Endothelial cell of coronary artery (primary cell): ENCODE results near the gene STX3. TPM values are rescaled to one million over a fixed set of nuclear protein-coding genes. Genes with fewer than 3 reads are reported as not detected.

Experiments
- total RNA-seq: library from RNA; depleted of rRNA; stranded (reverse); fragments of >200 nt; gene quantifications from 2 replicates; pipeline ENCODE4 v1.2.3, GENCODE V29; 2014

STX3 gene
- 40.9 and 41.5 TPM in 2 replicates for total RNA-seq

GRCh38 chr11:59754859-59755700 is at the start of gene STX3:
Gene STX3, plus strand, starts transcription at chr11:59755376. Its CDS starts 230 bp downstream, at chr11:59755606.

GRCh38 chr11:59713745-59714144 is 41.4 kb upstream of the STX3 start, which contains the start of gene OR10V1:
Gene OR10V1, minus strand, starts transcription at chr11:59713845. Its CDS starts 0 bp downstream, at chr11:59713845.

GRCh38 chr11:59810189-59810910 is 55.2 kb downstream of the STX3 start, which contains the start of gene MRPL16:
Gene MRPL16, minus strand, starts transcription at chr11:59810778. Its CDS starts 120 bp downstream, at chr11:59810658.

GRCh38 chr11:59845399-59845798 is 90.2 kb downstream of the STX3 start, which contains the start of gene CBLIF:
Gene CBLIF, minus strand, starts transcription at chr11:59845499. Its CDS starts 46 bp downstream, at chr11:59845453.

Other genes with a start within 250 kb of the STX3 start
- gene OR4D9, start 243.8 kb upstream of the STX3 start, total RNA-seq = not detected in 2 replicates
- gene OSBP, start 139.6 kb upstream of the STX3 start, total RNA-seq = 24.1 and 34.4 TPM in 2 replicates
- gene PATL1, start 86.3 kb upstream of the STX3 start, total RNA-seq = 3.7 and 6.2 TPM in 2 replicates
- gene OR10V1, start 41.5 kb upstream of the STX3 start, total RNA-seq = not detected in 2 replicates
- gene MRPL16, start 55.4 kb downstream of the STX3 start, total RNA-seq = 43.5 and 45.6 TPM in 2 replicates
- gene CBLIF, start 90.1 kb downstream of the STX3 start, total RNA-seq = not detected in 2 replicates
- gene TCN1, start 111.1 kb downstream of the STX3 start, total RNA-seq = not detected in 2 replicates
- not detected in 2 replicates for gene OOSP3, start 123.4 kb downstream of the STX3 start, total RNA-seq
- gene OOSP1, start 183.1 kb downstream of the STX3 start, total RNA-seq = not detected in 2 replicates
- gene OOSP4A, start 208.7 kb downstream of the STX3 start, total RNA-seq = not detected in 2 replicates